ENCODE results near the gene PIN1.
"Not testable (repeated sequence)": the region's sequence is repeated elsewhere in the genome, so short reads cannot be mapped to it uniquely, and the experiment has no call there.

The PIN1 gene

DNA sequence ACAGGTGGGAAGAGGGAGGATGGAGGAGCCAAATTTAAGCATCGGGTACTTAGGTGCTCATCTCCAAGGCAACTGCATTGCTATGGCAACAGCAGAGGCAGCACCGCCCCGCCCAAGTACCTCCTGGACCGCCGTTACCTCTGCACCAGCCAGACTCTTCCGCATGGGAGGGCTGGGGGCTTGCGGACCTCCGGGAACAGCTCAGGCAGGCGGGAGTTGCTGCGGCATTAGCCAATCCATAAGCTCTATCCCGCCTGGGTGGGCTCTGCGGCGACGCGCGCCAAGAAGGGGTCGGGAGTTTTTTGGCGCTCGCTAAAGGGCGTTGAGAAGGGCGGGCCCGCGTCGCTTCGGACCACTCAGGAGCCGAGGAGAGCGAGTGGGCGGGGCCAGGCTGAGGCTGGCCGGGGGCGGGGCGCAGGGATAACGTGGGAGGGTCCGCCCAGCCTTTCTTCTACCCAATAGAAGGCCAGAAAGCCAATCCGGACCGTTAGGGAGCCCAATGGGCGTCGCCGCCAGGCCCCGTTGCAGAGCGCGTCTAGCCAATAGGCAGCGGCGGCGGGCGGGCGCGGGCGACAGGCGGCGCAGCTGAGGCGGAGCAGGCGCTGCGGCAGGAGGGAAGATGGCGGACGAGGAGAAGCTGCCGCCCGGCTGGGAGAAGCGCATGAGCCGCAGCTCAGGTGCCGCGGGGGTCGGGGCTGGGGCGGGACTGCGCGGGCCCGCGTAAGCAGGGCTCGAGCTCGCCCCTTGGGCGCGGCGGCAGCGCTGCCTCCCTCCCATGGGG, at the start of gene PIN1:
TSS of gene PIN1 (plus strand) at position 593 of the 781 bp plus-strand sequence. CDS start at position 620, 27 bp downstream.
- peak; percentile 91 for DNase-seq (ENCODE audit: insufficient read length, low spot score)
- TF ChIP-seq, protein P1, sequence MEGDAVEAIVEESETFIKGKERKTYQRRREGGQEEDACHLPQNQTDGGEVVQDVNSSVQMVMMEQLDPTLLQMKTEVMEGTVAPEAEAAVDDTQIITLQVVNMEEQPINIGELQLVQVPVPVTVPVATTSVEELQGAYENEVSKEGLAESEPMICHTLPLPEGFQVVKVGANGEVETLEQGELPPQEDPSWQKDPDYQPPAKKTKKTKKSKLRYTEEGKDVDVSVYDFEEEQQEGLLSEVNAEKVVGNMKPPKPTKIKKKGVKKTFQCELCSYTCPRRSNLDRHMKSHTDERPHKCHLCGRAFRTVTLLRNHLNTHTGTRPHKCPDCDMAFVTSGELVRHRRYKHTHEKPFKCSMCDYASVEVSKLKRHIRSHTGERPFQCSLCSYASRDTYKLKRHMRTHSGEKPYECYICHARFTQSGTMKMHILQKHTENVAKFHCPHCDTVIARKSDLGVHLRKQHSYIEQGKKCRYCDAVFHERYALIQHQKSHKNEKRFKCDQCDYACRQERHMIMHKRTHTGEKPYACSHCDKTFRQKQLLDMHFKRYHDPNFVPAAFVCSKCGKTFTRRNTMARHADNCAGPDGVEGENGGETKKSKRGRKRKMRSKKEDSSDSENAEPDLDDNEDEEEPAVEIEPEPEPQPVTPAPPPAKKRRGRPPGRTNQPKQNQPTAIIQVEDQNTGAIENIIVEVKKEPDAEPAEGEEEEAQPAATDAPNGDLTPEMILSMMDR (IDR thresholded peaks at IDR 0.05; ENCODE audit: insufficient read depth, missing control alignments) = peak; percentile 39
- FAIRE-seq = no peak

DNA sequence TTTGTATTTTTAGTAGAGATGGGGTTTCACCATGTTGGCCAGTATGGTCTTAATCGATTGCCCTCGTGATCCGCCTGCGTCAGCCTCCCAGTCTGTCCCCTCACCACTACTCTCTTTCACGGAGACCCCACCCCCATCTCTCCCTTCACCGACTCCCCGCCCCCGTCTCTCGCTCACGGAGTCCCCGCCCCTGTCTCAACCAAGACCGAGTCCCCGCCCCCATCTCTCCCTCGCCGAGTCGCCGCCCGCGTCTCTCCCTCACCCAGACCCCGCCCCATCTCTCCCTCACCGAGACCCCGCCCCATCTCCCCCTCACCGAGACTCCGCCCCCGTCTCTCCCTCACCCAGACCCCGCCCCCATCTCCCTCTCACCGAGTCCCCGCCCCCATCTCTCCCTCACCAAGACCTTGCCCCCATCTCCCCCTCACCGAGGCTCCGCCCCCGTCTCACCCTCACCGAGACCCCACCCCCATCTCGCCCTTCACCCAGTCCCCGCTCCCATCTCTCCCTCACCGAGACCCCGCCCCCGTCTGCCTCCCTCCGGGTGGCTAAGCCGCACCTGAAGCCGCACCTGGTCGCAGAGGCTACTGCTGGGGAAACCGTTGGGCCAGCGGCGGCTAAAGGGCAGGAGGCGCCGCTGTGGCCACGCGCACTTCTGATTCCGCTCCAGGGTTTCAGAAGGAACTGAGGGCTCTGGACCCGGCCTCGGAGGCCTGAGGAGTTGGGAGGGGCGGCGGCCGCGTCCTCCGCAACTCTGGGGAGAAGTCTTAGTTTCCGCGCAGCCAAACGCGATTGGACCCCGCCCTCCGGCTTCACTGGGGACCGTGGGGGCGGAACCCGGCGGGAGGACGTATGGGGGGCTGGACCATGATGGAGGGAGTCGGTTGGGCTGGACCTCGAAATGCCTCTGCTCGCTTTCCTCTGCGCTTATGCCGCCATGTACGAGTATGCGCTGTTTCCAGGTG, 49.5 kb upstream of the PIN1 start:
- FAIRE-seq = no peak
- TF ChIP-seq, protein P1 (IDR thresholded peaks at IDR 0.05; ENCODE audit: insufficient read depth, missing control alignments) = no peak
- DNase-seq (ENCODE audit: insufficient read length, low spot score) = peak; percentile 77

DNA sequence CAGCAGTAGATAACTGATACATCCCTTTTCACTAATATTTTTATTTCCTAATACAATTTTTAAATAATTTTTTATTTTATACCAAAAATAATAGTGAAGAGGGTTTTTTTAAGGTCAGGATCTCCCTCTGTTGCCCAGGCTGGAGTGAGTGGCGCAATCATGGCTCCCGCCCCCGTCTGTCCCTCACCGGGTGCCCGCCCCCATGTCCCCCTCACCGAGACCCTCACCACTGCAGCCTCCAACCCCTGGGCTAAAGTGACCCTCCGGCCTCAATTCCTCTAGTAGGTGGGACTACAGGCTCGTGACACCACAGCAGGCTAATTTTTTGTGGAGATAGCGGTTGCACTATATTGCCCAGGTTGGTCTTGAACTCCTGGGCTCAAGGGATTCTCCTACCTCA, 48.8 kb upstream of the PIN1 start:
- FAIRE-seq (no peak), DNase-seq (ENCODE audit: insufficient read length, low spot score) (no peak)
- TF ChIP-seq, protein P1 (IDR thresholded peaks at IDR 0.05; ENCODE audit: insufficient read depth, missing control alignments) = no peak

DNA sequence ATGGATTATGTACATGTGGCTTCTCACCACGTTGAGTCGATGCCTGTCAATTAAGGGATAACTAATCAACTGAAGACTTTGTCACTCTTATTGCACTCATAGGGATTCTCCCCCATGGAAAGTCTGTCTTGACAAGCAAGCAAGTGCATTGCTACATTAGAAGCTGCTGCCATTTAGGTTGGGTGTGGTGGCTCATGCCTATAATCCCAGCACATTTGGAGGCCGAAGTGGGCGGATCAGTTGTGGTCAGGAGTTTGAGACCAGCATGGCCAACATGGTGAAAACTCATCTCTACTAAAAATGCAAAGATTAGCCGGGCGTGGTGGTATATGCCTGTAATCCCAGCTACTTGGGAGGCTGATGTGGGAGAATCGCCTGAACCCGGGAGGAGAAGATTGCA, 48.3 kb upstream of the PIN1 start:
- TF ChIP-seq, protein P1 (IDR thresholded peaks at IDR 0.05; ENCODE audit: insufficient read depth, missing control alignments) = no peak
- DNase-seq (ENCODE audit: insufficient read length, low spot score) = no peak
- no peak for FAIRE-seq

DNA sequence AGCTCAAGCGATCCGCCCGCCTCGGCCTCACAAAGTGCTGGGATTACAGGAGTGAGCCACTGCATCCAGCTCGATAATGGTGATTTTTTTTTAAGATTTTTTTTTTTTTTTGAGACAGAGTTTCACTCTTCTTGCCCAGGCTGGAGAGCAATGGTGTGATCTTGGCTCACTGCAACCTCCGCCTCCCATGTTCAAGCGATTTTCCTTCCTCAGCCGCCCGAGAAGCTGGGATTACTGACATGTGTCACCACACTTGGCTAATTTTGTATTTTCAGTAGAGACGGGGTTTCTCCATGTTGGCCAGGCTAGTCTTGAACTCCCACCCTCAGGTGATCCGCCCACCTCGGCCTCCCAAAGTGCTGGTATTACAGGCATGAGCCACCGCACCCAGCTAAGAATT, 46.5 kb upstream of the PIN1 start:
- not testable (repeated sequence) for FAIRE-seq; DNase-seq (ENCODE audit: insufficient read length, low spot score)

DNA sequence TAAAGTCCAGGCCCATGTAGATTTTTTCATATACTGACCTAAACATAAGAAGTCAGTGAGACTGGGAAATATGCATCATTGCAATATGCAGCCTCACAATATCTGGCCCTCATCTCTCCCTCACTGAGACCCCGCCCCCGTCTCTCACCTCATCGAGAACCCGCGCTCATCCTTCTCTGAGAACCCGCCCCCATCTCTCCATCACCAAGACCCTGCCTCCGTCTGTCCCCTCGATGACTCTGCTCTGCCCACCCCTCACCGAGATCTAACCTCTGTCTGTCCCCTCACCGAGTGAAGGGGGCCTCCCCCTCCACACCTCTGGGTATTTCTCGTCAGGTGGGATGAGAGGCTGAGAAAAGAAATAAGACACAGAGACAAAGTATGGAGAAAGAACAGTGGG, 46.1 kb upstream of the PIN1 start:
- DNase-seq (ENCODE audit: insufficient read length, low spot score) = no peak
- TF ChIP-seq, protein P1 (IDR thresholded peaks at IDR 0.05; ENCODE audit: insufficient read depth, missing control alignments) = no peak
- FAIRE-seq = no peak

DNA sequence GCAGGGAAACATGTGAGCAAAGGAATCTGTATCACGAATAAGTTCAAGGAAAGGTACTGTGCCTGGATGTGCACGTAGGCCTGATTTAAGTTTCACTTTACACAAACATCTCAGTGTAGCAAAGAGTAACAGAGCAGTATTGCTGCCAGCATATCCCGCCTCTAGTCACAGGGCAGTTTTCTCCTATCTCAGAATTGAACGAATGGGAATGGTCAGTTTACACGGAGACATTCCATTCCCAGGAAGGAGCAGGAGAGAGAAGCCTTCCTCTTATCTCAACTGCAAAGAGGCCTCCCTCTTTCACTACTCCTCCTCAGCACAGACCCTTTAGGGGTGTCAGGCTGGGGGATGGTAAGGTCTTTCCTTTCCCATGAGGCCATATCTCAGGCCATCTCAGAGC, 45.5 kb upstream of the PIN1 start:
- not testable (repeated sequence) for FAIRE-seq

DNA sequence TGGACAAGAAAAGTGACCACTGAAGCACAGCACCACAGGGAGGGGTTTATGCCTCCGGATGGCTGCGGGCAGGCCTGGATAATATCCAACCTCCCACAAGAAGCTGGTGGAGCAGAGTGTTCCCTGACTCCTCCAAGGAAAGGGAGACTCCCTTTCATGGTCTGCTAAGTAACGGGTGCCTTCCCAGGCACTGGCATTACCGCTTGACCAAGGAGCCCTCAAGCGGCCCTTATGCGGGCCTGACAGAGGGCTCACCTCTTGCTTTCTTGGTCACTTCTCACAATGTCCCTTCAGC, 44.1 kb upstream of the PIN1 start:
- not testable (repeated sequence) for FAIRE-seq; DNase-seq (ENCODE audit: insufficient read length, low spot score)

More for the DNA sequence above, 45.5 kb upstream of the PIN1 start:
- DNase-seq (ENCODE audit: insufficient read length, low spot score) = not testable (repeated sequence)

Data from D721Med (cell line).